Epithelial cell of proximal tubule (primary cell): Measurements from ENCODE around the gene IGSF6. TPM values are rescaled to one million over a fixed set of nuclear protein-coding genes. Genes with fewer than 3 reads are reported as not detected.

ENCODE experiments used
- total RNA-seq: library from RNA; depleted of rRNA; stranded (reverse); fragments of >200 nt; gene quantifications from 2 replicates; pipeline ENCODE4 v1.2.3, GENCODE V29; 2015

IGSF6 gene
- total RNA-seq, 1 donor from 2014 or later, result not detected

Other genes starting within 250 kb of the IGSF6 start
- 149 and 152 TPM in 2 replicates for gene METTL9, start 53.0 kb downstream of the IGSF6 start, total RNA-seq
- gene OTOA, start 11.4 kb upstream of the IGSF6 start, total RNA-seq, result not detected in 2 replicates
- 10.1 and 32.2 TPM in 2 replicates for gene NPIPB4, start 205.1 kb upstream of the IGSF6 start, total RNA-seq